Measurements from ENCODE around the gene TM7SF2. TPM values are rescaled to one million over a fixed set of nuclear protein-coding genes. Genes with fewer than 3 reads are reported as not detected.

The TM7SF2 gene
- total and polyA plus RNA-seq, 2 of the 13 experiments (the other 11 are each of a cell fraction or from before 2014, with no cell fraction given) = 56.0 to 66.9 TPM

DNA sequence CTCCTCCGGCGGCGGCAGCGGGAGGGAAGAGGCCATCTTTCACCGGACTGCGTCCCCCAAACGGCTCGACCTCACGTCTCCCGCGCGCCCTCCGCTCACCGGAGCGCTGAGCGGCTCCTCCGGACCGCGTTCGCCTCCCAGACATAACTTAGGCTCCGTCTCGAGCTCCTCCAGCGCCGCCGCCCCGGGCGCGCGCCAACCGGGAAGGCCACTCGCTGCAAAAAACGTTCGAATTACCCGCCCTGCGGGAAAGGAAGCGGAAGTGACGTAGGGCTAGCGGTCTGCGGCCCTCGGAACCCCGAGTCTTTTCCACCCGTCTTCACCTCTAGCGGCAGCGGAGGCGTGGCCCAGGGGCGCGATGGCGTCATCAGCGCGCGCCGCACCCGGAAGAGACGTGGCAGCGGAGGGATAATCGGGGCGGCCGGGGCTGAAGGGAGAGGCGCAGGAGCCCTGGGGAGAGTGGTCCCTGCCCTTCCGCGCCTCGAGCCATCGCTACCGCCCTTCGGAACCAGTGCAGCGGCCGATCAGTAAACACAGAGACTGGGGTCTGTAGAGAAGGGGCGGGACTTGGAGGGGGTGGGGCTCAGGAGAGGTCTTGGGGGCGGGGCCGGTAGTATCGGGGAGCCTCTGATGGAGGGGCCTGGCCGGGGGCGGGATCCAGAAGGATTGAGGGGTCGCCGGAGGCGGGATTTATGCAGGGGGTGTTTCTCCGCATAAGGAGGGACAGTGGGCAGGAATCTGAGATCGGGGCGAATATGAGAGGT lies 27.7 kb upstream of the TM7SF2 start, which contains the start of the genes CDCA5 and ZFPL1 (continued):
- TF ChIP-seq TCF7L2 (IDR thresholded peaks at IDR 0.05; ENCODE audit: low read depth, low read length) (no peak), SPEN (CRISPR knock-in tag; IDR thresholded peaks at IDR 0.05; ENCODE audit: low read depth) (peak; percentile 87), PRMT3 (CRISPR knock-in tag; IDR thresholded peaks at IDR 0.05; ENCODE audit: borderline replicate concordance, low read depth) (0 out of 2 replicates have a peak, but pooled peaks have one; percentile 75), HIVEP1 (CRISPR knock-in tag; IDR thresholded peaks at IDR 0.05) (peak; percentile 81), ASH2L (IDR thresholded peaks at IDR 0.05; ENCODE audit: insufficient read length, low read depth, low read length) (peak; percentile 86), ZNF589 (CRISPR knock-in tag; conservative IDR thresholded peaks at IDR 0.05) (peak; percentile 91), HOXA7 (CRISPR knock-in tag; IDR thresholded peaks at IDR 0.05) (peak; percentile 70; the same call in 1 of the 2 replicates), FOXA1 (IDR thresholded peaks at IDR 0.05) (no peak), FOXA1 (CRISPR knock-in tag; IDR thresholded peaks at IDR 0.05) (0 out of 2 replicates have a peak, but pooled peaks have one; percentile 5), CEBPG (CRISPR knock-in tag; IDR thresholded peaks at IDR 0.05) (no peak; the same call in none of the 2 replicates), YEATS4 (CRISPR knock-in tag; IDR thresholded peaks at IDR 0.05; ENCODE audit: borderline replicate concordance) (peak; percentile 80), ZFP36L2 (CRISPR knock-in tag; IDR thresholded peaks at IDR 0.05) (no peak), SIX1 (CRISPR knock-in tag; IDR thresholded peaks at IDR 0.05; ENCODE audit: borderline replicate concordance) (no peak), PTBP1 (IDR thresholded peaks at IDR 0.05; ENCODE audit: low read depth, low read length, poor library complexity, severe bottlenecking) (no peak), MTA1 (CRISPR knock-in tag; IDR thresholded peaks at IDR 0.05; ENCODE audit: borderline replicate concordance) (peak; percentile 82), ZNF331 (CRISPR knock-in tag; IDR thresholded peaks at IDR 0.05) (peak; percentile 48; the same call in 1 of the 2 replicates), ZMAT3 (CRISPR knock-in tag; conservative IDR thresholded peaks at IDR 0.05) (0 out of 2 replicates have a peak, but pooled peaks have one; percentile 35)
- TF ChIP-seq, protein P1, sequence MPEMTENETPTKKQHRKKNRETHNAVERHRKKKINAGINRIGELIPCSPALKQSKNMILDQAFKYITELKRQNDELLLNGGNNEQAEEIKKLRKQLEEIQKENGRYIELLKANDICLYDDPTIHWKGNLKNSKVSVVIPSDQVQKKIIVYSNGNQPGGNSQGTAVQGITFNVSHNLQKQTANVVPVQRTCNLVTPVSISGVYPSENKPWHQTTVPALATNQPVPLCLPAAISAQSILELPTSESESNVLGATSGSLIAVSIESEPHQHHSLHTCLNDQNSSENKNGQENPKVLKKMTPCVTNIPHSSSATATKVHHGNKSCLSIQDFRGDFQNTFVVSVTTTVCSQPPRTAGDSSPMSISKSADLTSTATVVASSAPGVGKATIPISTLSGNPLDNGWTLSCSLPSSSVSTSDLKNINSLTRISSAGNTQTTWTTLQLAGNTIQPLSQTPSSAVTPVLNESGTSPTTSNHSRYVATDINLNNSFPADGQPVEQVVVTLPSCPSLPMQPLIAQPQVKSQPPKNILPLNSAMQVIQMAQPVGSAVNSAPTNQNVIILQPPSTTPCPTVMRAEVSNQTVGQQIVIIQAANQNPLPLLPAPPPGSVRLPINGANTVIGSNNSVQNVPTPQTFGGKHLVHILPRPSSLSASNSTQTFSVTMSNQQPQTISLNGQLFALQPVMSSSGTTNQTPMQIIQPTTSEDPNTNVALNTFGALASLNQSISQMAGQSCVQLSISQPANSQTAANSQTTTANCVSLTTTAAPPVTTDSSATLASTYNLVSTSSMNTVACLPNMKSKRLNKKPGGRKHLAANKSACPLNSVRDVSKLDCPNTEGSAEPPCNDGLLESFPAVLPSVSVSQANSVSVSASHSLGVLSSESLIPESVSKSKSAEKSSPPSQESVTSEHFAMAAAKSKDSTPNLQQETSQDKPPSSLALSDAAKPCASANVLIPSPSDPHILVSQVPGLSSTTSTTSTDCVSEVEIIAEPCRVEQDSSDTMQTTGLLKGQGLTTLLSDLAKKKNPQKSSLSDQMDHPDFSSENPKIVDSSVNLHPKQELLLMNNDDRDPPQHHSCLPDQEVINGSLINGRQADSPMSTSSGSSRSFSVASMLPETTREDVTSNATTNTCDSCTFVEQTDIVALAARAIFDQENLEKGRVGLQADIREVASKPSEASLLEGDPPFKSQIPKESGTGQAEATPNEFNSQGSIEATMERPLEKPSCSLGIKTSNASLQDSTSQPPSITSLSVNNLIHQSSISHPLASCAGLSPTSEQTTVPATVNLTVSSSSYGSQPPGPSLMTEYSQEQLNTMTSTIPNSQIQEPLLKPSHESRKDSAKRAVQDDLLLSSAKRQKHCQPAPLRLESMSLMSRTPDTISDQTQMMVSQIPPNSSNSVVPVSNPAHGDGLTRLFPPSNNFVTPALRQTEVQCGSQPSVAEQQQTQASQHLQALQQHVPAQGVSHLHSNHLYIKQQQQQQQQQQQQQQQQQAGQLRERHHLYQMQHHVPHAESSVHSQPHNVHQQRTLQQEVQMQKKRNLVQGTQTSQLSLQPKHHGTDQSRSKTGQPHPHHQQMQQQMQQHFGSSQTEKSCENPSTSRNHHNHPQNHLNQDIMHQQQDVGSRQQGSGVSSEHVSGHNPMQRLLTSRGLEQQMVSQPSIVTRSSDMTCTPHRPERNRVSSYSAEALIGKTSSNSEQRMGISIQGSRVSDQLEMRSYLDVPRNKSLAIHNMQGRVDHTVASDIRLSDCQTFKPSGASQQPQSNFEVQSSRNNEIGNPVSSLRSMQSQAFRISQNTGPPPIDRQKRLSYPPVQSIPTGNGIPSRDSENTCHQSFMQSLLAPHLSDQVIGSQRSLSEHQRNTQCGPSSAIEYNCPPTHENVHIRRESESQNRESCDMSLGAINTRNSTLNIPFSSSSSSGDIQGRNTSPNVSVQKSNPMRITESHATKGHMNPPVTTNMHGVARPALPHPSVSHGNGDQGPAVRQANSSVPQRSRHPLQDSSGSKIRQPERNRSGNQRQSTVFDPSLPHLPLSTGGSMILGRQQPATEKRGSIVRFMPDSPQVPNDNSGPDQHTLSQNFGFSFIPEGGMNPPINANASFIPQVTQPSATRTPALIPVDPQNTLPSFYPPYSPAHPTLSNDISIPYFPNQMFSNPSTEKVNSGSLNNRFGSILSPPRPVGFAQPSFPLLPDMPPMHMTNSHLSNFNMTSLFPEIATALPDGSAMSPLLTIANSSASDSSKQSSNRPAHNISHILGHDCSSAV (CRISPR knock-in tag; IDR thresholded peaks at IDR 0.05; ENCODE audit: borderline replicate concordance) = no peak
- TF ChIP-seq, protein P2, sequence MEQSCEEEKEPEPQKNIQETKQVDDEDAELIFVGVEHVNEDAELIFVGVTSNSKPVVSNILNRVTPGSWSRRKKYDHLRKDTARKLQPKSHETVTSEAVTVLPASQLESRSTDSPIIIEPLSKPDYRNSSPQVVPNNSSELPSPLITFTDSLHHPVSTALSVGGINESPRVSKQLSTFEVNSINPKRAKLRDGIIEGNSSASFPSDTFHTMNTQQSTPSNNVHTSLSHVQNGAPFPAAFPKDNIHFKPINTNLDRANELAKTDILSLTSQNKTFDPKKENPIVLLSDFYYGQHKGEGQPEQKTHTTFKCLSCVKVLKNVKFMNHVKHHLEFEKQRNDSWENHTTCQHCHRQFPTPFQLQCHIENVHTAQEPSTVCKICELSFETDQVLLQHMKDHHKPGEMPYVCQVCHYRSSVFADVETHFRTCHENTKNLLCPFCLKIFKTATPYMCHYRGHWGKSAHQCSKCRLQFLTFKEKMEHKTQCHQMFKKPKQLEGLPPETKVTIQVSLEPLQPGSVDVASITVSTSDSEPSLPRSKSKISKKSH (CRISPR knock-in tag; IDR thresholded peaks at IDR 0.05; ENCODE audit: borderline replicate concordance) = no peak

Data from HepG2 (cell line).